Stomach (tissue), 9 donors: ENCODE results near the gene CDH2. TPM values are rescaled to one million over a fixed set of nuclear protein-coding genes. Genes with fewer than 3 reads are reported as not detected.

Source experiments
- DNase-seq, 2 donors: peaks; one replicate each; pipeline versions ENCODE4 v3.0.0 to v3.0.0-alpha.2; 2013 to 2019
- H3K27ac ChIP-seq, 5 donors: fragments of 200-600 bp in 4 of 5; sonication (generic) in 4 of 5; one replicate each; pipeline ENCODE4 v1.5.1; 2013 to 2019; ENCODE audit warnings: mild to moderate bottlenecking in 1 of 5, moderate library complexity in 1 of 5
- H3K27me3 ChIP-seq, 3 donors: fragments of 200-600 bp; sonication (generic); one replicate each; pipeline ENCODE4 v1.5.1; 2017 to 2019; ENCODE audit warnings: mixed run types in 1 of 3
- H3K36me3 ChIP-seq, 4 donors: fragments of 200-600 bp; sonication (generic); 1 replicate in 3 of 4; 2 replicates in 1 of 4; pipeline ENCODE4 v1.5.1; 2016 to 2019
- H3K4me1 ChIP-seq, 4 donors: fragments of 200-600 bp; sonication (generic); one replicate each; pipeline ENCODE4 v1.5.1; 2016 to 2019
- H3K4me3 ChIP-seq, 4 donors: fragments of 200-600 bp; sonication (generic) in 3 of 4; one replicate each; pipeline ENCODE4 v1.5.1; 2016 to 2019; ENCODE audit warnings: mild to moderate bottlenecking in 1 of 4
- H3K9me3 ChIP-seq, 4 donors: fragments of 200-600 bp; sonication (generic); one replicate each; pipeline ENCODE4 v1.5.1; 2016 to 2019
- CTCF ChIP-seq, 7 experiments: fragments of 450-650 bp in 4 of 7; fragments of 200-600 bp in 3 of 7; sonication (generic) in 3 of 7; IDR thresholded peaks; one replicate each; pipeline ENCODE4 v1.5.1; 2016 to 2019; ENCODE audit warnings: antibody characterized with exemption in 7 of 7, control low read depth in 2 of 7, mild to moderate bottlenecking in 1 of 7
- EP300 ChIP-seq: sonication (generic); formaldehyde crosslinking; IDR thresholded peaks from one replicate; pipeline ENCODE4 v1.6.1; 2017; ENCODE audit warnings: antibody characterized with exemption
- POLR2A ChIP-seq, 4 donors: fragments of 450-650 bp; IDR thresholded peaks; one replicate each; pipeline ENCODE4 v1.6.1; 2016; ENCODE audit warnings: antibody characterized with exemption in 4 of 4, control low read depth in 2 of 4, mild to moderate bottlenecking in 1 of 4, moderate library complexity in 1 of 4
- POLR2AphosphoS5 ChIP-seq, 3 donors: sonication (generic); formaldehyde crosslinking; IDR thresholded peaks; one replicate each; pipeline ENCODE4 v1.6.1; 2016; ENCODE audit warnings: antibody characterized with exemption in 3 of 3
- WGBS, 5 donors: extraction: QIAGEN DNeasy Blood & Tissue Kit in 3 of 5; methylation state at CpG; one replicate each; pipeline versions ENCODE4 v1.1.5 to v1.1.7; 2013 to 2018; 5-methylcytosine and 5-hydroxymethylcytosine counted together
- intact Hi-C: fragments of 100-400 bp; cut with DNase I; formaldehyde crosslinking; loops from one replicate; pipeline ENCODE4 v1.15.1; 2023; ENCODE audit warnings: low total_unique reads
- polyA plus RNA-seq, 3 donors: library from polyadenylated mRNA; stranded (reverse); fragments of 200-250 nt; gene quantifications; one replicate each; pipeline ENCODE4 v1.2.3, GENCODE V29; 2013
- total RNA-seq, 5 donors: library from RNA; depleted of rRNA; stranded (reverse); fragments of >200 nt; gene quantifications; one replicate each; pipeline versions ENCODE4 v1.1.0 to v1.2.3, GENCODE V29; 2014 to 2016
- donor health status: healthy with polysubstance abuse.
- donor health status: Bipolar disorder and iron deficiency.
- donor health status: healthy.

The CDH2 gene
- total and polyA plus RNA-seq, 8 donors, result 0.58 to 21.9 (median 5.7) TPM

GRCh38 chr18:28125051-28125450 lies 51.9 kb downstream of the CDH2 start:
- DNase-seq, result no peak
- no peak overlapping the region for H3K4me3 ChIP-seq
- no peaks in the 10 kb centered on the region for H3K9me3 ChIP-seq
- 66 to 84% (median 75%) methylated on average over 3 of the region's 3 CpGs for WGBS, 5 donors
- no peaks in the 10 kb centered on the region for H3K36me3 ChIP-seq
- no peak overlapping the region for H3K27ac ChIP-seq
- TF ChIP-seq POLR2A (IDR thresholded peaks at IDR 0.05) (no peak), EP300 (no peak)
- intact Hi-C loops, result no loop called here
- H3K4me1 ChIP-seq, result peaks cover 0 to 9% (median 2%) of the 10 kb centered on the region in 4 donors
- H3K27me3 ChIP-seq, result no peaks in the 10 kb centered on the region

GRCh38 chr18:28124131-28125029 lies 52.5 kb downstream of the CDH2 start:
- H3K27ac ChIP-seq, result no peak overlapping the region
- H3K27me3 ChIP-seq, result no peaks in the 10 kb centered on the region
- no peak for DNase-seq
- no peaks in the 10 kb centered on the region for H3K36me3 ChIP-seq
- no peaks in the 10 kb centered on the region for H3K9me3 ChIP-seq
- peaks cover 0 to 9% (median 2%) of the 10 kb centered on the region in 4 donors for H3K4me1 ChIP-seq
- H3K4me3 ChIP-seq, result no peak overlapping the region
- intact Hi-C loops, result no loop called here
- TF ChIP-seq CTCF (IDR thresholded peaks at IDR 0.05) (no peak), POLR2A (IDR thresholded peaks at IDR 0.05) (no peak), POLR2AphosphoS5 (IDR thresholded peaks at IDR 0.05) (no peak)
- 36 to 57% (median 41%) methylated on average over 4 of the region's 4 CpGs for WGBS, 5 donors

- WGBS, 5 donors, result 60 to 71% (median 64%) methylated on average over 3 of the region's 3 CpGs
- intact Hi-C loops, result no loop called here
- no peaks in the 10 kb centered on the region for H3K9me3 ChIP-seq
- no peak overlapping the region for H3K4me3 ChIP-seq
- no peak for DNase-seq
- H3K36me3 ChIP-seq, result no peaks in the 10 kb centered on the region
- TF ChIP-seq POLR2A (IDR thresholded peaks at IDR 0.05), result no peak
- no peak for TF ChIP-seq POLR2AphosphoS5 (IDR thresholded peaks at IDR 0.05)
- TF ChIP-seq CTCF (IDR thresholded peaks at IDR 0.05), result no peak
- no peak for TF ChIP-seq EP300
- H3K4me1 ChIP-seq, result peaks cover 0 to 9% (median 2%) of the 10 kb centered on the region in 4 donors
- H3K27me3 ChIP-seq, result no peaks in the 10 kb centered on the region
- no peak overlapping the region for H3K27ac ChIP-seq
Measured at GRCh38 chr18:28123401-28124030, 53.4 kb downstream of the CDH2 start.

- TF ChIP-seq POLR2A (IDR thresholded peaks at IDR 0.05), result no peak
- no peak for TF ChIP-seq CTCF (IDR thresholded peaks at IDR 0.05)
- Histone ChIP-seq H3K4me3 (no peak overlapping the region), H3K9me3 (no peaks in the 10 kb centered on the region), H3K27me3 (no peaks in the 10 kb centered on the region), H3K36me3 (no peaks in the 10 kb centered on the region), H3K27ac (no peak overlapping the region), H3K4me1 (peaks cover 0 to 9% (median 2%) of the 10 kb centered on the region in 4 donors)
- no peak for DNase-seq
- intact Hi-C loops, result no loop called here
- WGBS, 5 donors, result 91 to 97% (median 95%) methylated on average over 2 of the region's 2 CpGs
Measured at GRCh38 chr18:28120828-28121515, 56.0 kb downstream of the CDH2 start.
